HEK293 (cell line): Measurements from ENCODE around the gene KLHL29.

ENCODE experiments used
- CTCF ChIA-PET: fragments of 350-600 bp; formaldehyde crosslinking; extraction: SDS; loops from one replicate; lab custom pipeline; 2021; ENCODE audit warnings: antibody characterized with exemption; lab: Yijun Ruan, JAX
- POLR2A ChIA-PET: fragments of 300-600 bp; formaldehyde crosslinking; extraction: SDS; loops from one replicate; lab custom pipeline; 2020; ENCODE audit warnings: antibody characterized with exemption, inconsistent platforms; lab: Yijun Ruan, JAX
- H3K27ac ChIP-seq: fragments of 200-500 bp; sonication (Bioruptor generic); 2 replicates; pipeline ENCODE4 v1.5.1; 2014; ENCODE audit warnings: low read depth, low read length, control low read depth, inconsistent platforms; ENCODE audit errors: extremely low read depth
- H3K36me3 ChIP-seq, 2 experiments: fragments of 200-500 bp in 1 of 2; sonication (Bioruptor generic) in 1 of 2; 1 replicate in 1 of 2; 2 replicates in 1 of 2; pipeline ENCODE4 v1.5.1; 2014 to 2017; ENCODE audit warnings: inconsistent platforms in 2 of 2, low read length in 2 of 2; ENCODE audit not compliant: control insufficient read depth in 2 of 2, insufficient read depth in 1 of 2
- H3K4me1 ChIP-seq: fragments of 200-500 bp; sonication (Bioruptor generic); 2 replicates; pipeline ENCODE4 v1.5.1; 2014; ENCODE audit warnings: mild to moderate bottlenecking, low read length, inconsistent platforms; ENCODE audit not compliant: control insufficient read depth, insufficient read depth
- H3K4me3 ChIP-seq: 2 replicates; pipeline ENCODE4 v1.5.1; 2011; ENCODE audit warnings: low read depth, mild to moderate bottlenecking, control low read depth, low read length, moderate library complexity
- H3K9me3 ChIP-seq: fragments of 200-500 bp; sonication (Bioruptor generic); 2 replicates; pipeline ENCODE4 v1.5.1; 2014; ENCODE audit warnings: low read depth, low read length, inconsistent platforms; ENCODE audit not compliant: control insufficient read depth, insufficient read depth
- MEIS1 ChIP-seq: sonication (generic); formaldehyde crosslinking; IDR thresholded peaks from 2 replicates; pipeline ENCODE4 v1.8.1; 2022; ENCODE audit warnings: missing genetic modification reagents, mild to moderate bottlenecking, borderline replicate concordance
- SCRT1 ChIP-seq: fragments of 450-650 bp; formaldehyde crosslinking; IDR thresholded peaks from 2 replicates; pipeline ENCODE4 v1.5.1; 2016; ENCODE audit warnings: missing biosample characterization, missing genetic modification characterization, borderline replicate concordance
- SETDB1 ChIP-seq: IDR thresholded peaks from one replicate; pipeline ENCODE4 v1.6.1; 2017; ENCODE audit warnings: mild to moderate bottlenecking, low read length, moderate library complexity, mixed read lengths; ENCODE audit not compliant: insufficient read length
- ZBTB10 ChIP-seq: fragments of 450-650 bp; formaldehyde crosslinking; IDR thresholded peaks from 2 replicates; pipeline ENCODE4 v1.5.1; 2016; ENCODE audit warnings: missing biosample characterization, missing genetic modification characterization
- ZBTB20 ChIP-seq: fragments of 450-650 bp; formaldehyde crosslinking; IDR thresholded peaks from 2 replicates; pipeline ENCODE4 v1.5.1; 2016; ENCODE audit warnings: missing biosample characterization, missing genetic modification characterization
- ZFHX2 ChIP-seq: fragments of 450-650 bp; formaldehyde crosslinking; conservative IDR thresholded peaks from 2 replicates; pipeline ENCODE4 v1.5.1; 2016; ENCODE audit warnings: missing biosample characterization, missing genetic modification characterization
- ZNF169 ChIP-seq: fragments of 450-650 bp; formaldehyde crosslinking; IDR thresholded peaks from 2 replicates; pipeline ENCODE4 v1.5.1; 2016; ENCODE audit warnings: missing biosample characterization, missing genetic modification characterization
- ZNF174 ChIP-seq: fragments of 450-650 bp; formaldehyde crosslinking; IDR thresholded peaks from 2 replicates; pipeline ENCODE4 v1.5.0; 2017; ENCODE audit warnings: missing biosample characterization, mild to moderate bottlenecking, missing genetic modification characterization
- ZNF202 ChIP-seq: fragments of 450-650 bp; formaldehyde crosslinking; IDR thresholded peaks from 2 replicates; pipeline ENCODE4 v1.5.1; 2016; ENCODE audit warnings: missing biosample characterization, missing genetic modification characterization, borderline replicate concordance
- ZNF221 ChIP-seq: fragments of 450-650 bp; formaldehyde crosslinking; IDR thresholded peaks from 2 replicates; pipeline ENCODE4 v1.5.1; 2017; ENCODE audit warnings: missing biosample characterization, missing genetic modification characterization, borderline replicate concordance
- ZNF354C ChIP-seq: fragments of 450-650 bp; formaldehyde crosslinking; IDR thresholded peaks from 2 replicates; pipeline ENCODE4 v1.5.1; 2016; ENCODE audit warnings: missing biosample characterization, missing genetic modification characterization, low read depth, borderline replicate concordance
- ZNF391 ChIP-seq: fragments of 450-650 bp; formaldehyde crosslinking; IDR thresholded peaks from 2 replicates; pipeline ENCODE4 v1.5.1; 2016; ENCODE audit warnings: low read depth, missing biosample characterization, missing genetic modification characterization, borderline replicate concordance
- ZNF433 ChIP-seq: fragments of 450-650 bp; formaldehyde crosslinking; IDR thresholded peaks from 2 replicates; pipeline ENCODE4 v1.5.1; 2016; ENCODE audit warnings: missing biosample characterization, missing genetic modification characterization, low read depth
- ZNF449 ChIP-seq: fragments of 450-650 bp; formaldehyde crosslinking; IDR thresholded peaks from 2 replicates; pipeline ENCODE4 v1.5.1; 2017; ENCODE audit warnings: missing biosample characterization, mild to moderate bottlenecking, missing genetic modification characterization, moderate library complexity
- ZNF514 ChIP-seq: fragments of 450-650 bp; formaldehyde crosslinking; IDR thresholded peaks from 2 replicates; pipeline ENCODE4 v1.5.1; 2016; ENCODE audit warnings: missing biosample characterization, missing genetic modification characterization
- ZNF600 ChIP-seq: fragments of 450-650 bp; formaldehyde crosslinking; IDR thresholded peaks from 2 replicates; pipeline ENCODE4 v1.5.1; 2016; ENCODE audit warnings: missing biosample characterization, missing genetic modification characterization
- ZNF664 ChIP-seq: fragments of 450-650 bp; formaldehyde crosslinking; IDR thresholded peaks from 2 replicates; pipeline ENCODE4 v1.5.1; 2016; ENCODE audit warnings: missing biosample characterization, missing genetic modification characterization
- ZNF785 ChIP-seq: fragments of 450-650 bp; formaldehyde crosslinking; IDR thresholded peaks from 2 replicates; pipeline ENCODE4 v1.5.1; 2016; ENCODE audit warnings: missing biosample characterization, missing genetic modification characterization
- ZSCAN4 ChIP-seq: fragments of 450-650 bp; formaldehyde crosslinking; IDR thresholded peaks from 2 replicates; pipeline ENCODE4 v1.5.1; 2017; ENCODE audit warnings: missing biosample characterization, missing genetic modification characterization
- ZSCAN5A ChIP-seq: fragments of 450-650 bp; formaldehyde crosslinking; IDR thresholded peaks from 2 replicates; pipeline ENCODE4 v1.5.1; 2016; ENCODE audit warnings: missing biosample characterization, missing genetic modification characterization
- TF ChIP-seq, protein P1 (sequence below): fragments of 450-650 bp; formaldehyde crosslinking; IDR thresholded peaks from 2 replicates; pipeline ENCODE4 v1.5.1; 2017; ENCODE audit warnings: missing biosample characterization, missing genetic modification characterization

The KLHL29 gene

GRCh38 chr2:23433282-23433681 is 48.3 kb downstream of the KLHL29 start (continued):
- TF ChIP-seq ZNF202 (tag by site-specific recombination) = no peak
- no peak for TF ChIP-seq ZSCAN4

GRCh38 chr2:23434721-23435121 is 49.7 kb downstream of the KLHL29 start:
- CTCF ChIA-PET = interaction anchor here (0.6 kb wide), 1 partner anchor 32 kb away, joined by 3 read pairs; no protein-coding TSS in a partner anchor
- TF ChIP-seq ZSCAN5A (tag by site-specific recombination) (no peak), SETDB1 (peak; percentile 15), ZNF664 (no peak), ZNF514 (tag by site-specific recombination) (no peak), ZNF221 (tag by site-specific recombination) (no peak), ZNF354C (tag by site-specific recombination) (no peak), ZBTB20 (tag by site-specific recombination) (no peak), ZFHX2 (peak; percentile 50), MEIS1 (CRISPR knock-in tag) (no peak), ZNF449 (peak; percentile 52; the same call in 1 of the 2 replicates), ZNF169 (tag by site-specific recombination) (no peak), ZNF174 (tag by site-specific recombination) (no peak)
- TF ChIP-seq, protein P1, sequence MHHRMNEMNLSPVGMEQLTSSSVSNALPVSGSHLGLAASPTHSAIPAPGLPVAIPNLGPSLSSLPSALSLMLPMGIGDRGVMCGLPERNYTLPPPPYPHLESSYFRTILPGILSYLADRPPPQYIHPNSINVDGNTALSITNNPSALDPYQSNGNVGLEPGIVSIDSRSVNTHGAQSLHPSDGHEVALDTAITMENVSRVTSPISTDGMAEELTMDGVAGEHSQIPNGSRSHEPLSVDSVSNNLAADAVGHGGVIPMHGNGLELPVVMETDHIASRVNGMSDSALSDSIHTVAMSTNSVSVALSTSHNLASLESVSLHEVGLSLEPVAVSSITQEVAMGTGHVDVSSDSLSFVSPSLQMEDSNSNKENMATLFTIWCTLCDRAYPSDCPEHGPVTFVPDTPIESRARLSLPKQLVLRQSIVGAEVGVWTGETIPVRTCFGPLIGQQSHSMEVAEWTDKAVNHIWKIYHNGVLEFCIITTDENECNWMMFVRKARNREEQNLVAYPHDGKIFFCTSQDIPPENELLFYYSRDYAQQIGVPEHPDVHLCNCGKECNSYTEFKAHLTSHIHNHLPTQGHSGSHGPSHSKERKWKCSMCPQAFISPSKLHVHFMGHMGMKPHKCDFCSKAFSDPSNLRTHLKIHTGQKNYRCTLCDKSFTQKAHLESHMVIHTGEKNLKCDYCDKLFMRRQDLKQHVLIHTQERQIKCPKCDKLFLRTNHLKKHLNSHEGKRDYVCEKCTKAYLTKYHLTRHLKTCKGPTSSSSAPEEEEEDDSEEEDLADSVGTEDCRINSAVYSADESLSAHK (tag by site-specific recombination) = no peak
- TF ChIP-seq, all 188 proteins: peak for 3
- Histone ChIP-seq H3K4me3 (no peak overlapping the region), H3K36me3 (no peaks in the 10 kb centered on the region), H3K9me3 (no peaks in the 10 kb centered on the region), H3K4me1 (no peaks in the 10 kb centered on the region), H3K27ac (no peak overlapping the region)
- POLR2A ChIA-PET = interaction anchor here (1.1 kb wide), 1 partner anchor 50 kb away, joined by 3 read pairs; the partner anchor contains the start of gene KLHL29

GRCh38 chr2:23435250-23436035 is 50.5 kb downstream of the KLHL29 start:
- no peaks in the 10 kb centered on the region for H3K36me3 ChIP-seq
- CTCF ChIA-PET = interaction anchor here (0.6 to 1.5 kb wide), 2 partner anchors 25 to 32 kb away, joined by 3 read pairs; no protein-coding TSS in a partner anchor
- H3K27ac ChIP-seq = no peak overlapping the region
- no peak overlapping the region for H3K4me3 ChIP-seq
- POLR2A ChIA-PET = interaction anchor here (0.7 to 1.1 kb wide), 2 partner anchors 51 to 389 kb away, joined by 3 read pairs; partner anchors contain the start of gene KLHL29
- no peaks in the 10 kb centered on the region for H3K9me3 ChIP-seq
- no peaks in the 10 kb centered on the region for H3K4me1 ChIP-seq
- TF ChIP-seq ZNF433 (tag by site-specific recombination) (no peak), SCRT1 (no peak), ZNF785 (tag by site-specific recombination) (no peak), ZBTB20 (tag by site-specific recombination) (no peak), ZNF391 (tag by site-specific recombination) (no peak), ZBTB10 (no peak), ZNF600 (tag by site-specific recombination) (no peak)
